Endodermal cell (in vitro differentiated cells): ENCODE data around the gene DENND4B. TPM values are rescaled to one million over a fixed set of nuclear protein-coding genes. Genes with fewer than 3 reads are reported as not detected.

ENCODE experiments used
- DNase-seq: peaks from one replicate; pipeline ENCODE4 v3.0.0-alpha.2; 2017
- H3K27ac ChIP-seq: 2 replicates; pipeline ENCODE4 v1.5.1; 2013; ENCODE audit warnings: mild to moderate bottlenecking, low read depth, low read length, moderate library complexity
- H3K27me3 ChIP-seq: 2 replicates; pipeline ENCODE4 v1.6.1; 2013; ENCODE audit warnings: mild to moderate bottlenecking, low read length, moderate library complexity; ENCODE audit not compliant: insufficient read depth, control insufficient read depth, poor library complexity, severe bottlenecking
- H3K36me3 ChIP-seq: 2 replicates; pipeline ENCODE4 v1.7.0; 2013; ENCODE audit warnings: mild to moderate bottlenecking, low read length, moderate library complexity; ENCODE audit not compliant: control insufficient read depth, insufficient read depth
- H3K4me1 ChIP-seq: one replicate; pipeline ENCODE4 v1.7.0; 2013; ENCODE audit warnings: low read length; ENCODE audit not compliant: control insufficient read depth, insufficient read depth
- H3K4me3 ChIP-seq: 2 replicates; pipeline ENCODE4 v1.5.1; 2013; ENCODE audit warnings: mild to moderate bottlenecking, low read length, moderate library complexity
- H3K9ac ChIP-seq: 2 replicates; pipeline ENCODE4 v1.6.1; 2013; ENCODE audit warnings: mild to moderate bottlenecking, low read length, moderate library complexity; ENCODE audit not compliant: poor library complexity, severe bottlenecking; ENCODE audit errors: extremely low read depth
- H3K9me3 ChIP-seq: 2 replicates; pipeline ENCODE4 v1.6.1; 2013; ENCODE audit warnings: mild to moderate bottlenecking, low read length, moderate library complexity; ENCODE audit not compliant: control insufficient read depth
- H3K27ac Mint-ChIP-seq: 2 replicates; pipeline ENCODE4 v1.8.0; 2020; ENCODE audit warnings: mixed read lengths
- H3K27me3 Mint-ChIP-seq: 2 replicates; pipeline ENCODE4 v1.8.0; 2021; ENCODE audit warnings: mild to moderate bottlenecking, mixed read lengths; ENCODE audit not compliant: insufficient read depth
- H3K36me3 Mint-ChIP-seq: 2 replicates; pipeline ENCODE4 v1.8.0; 2020; ENCODE audit warnings: low read depth, mixed read lengths
- H3K4me1 Mint-ChIP-seq: 2 replicates; pipeline ENCODE4 v1.8.0; 2020; ENCODE audit warnings: mixed read lengths
- H3K4me3 Mint-ChIP-seq: 2 replicates; pipeline ENCODE4 v1.8.0; 2020; ENCODE audit warnings: mild to moderate bottlenecking, moderate library complexity, mixed read lengths
- H3K9me3 Mint-ChIP-seq: 2 replicates; pipeline ENCODE4 v1.8.0; 2020; ENCODE audit warnings: mild to moderate bottlenecking, mixed read lengths
- WGBS, 2 experiments: methylation state at CpG; one replicate each; pipeline versions ENCODE4 v1.1.5 to v1.1.7; 2013; ENCODE audit warnings: missing lambda C conversion rate in 2 of 2, mixed read lengths in 1 of 2; ENCODE audit not compliant: insufficient coverage in 1 of 2, insufficient read length in 1 of 2; 5-methylcytosine and 5-hydroxymethylcytosine counted together
- total RNA-seq, 2 donors: library from RNA; stranded (reverse); fragmentation: NEBNext Ultra II Directional in 1 of 2; extraction: Animal tissue kit (Norgen Biotek cat#: 25700) in 1 of 2; gene quantifications; 2 replicates in 1 of 2; 3 replicates in 1 of 2; pipeline ENCODE4 v1.2.1, GENCODE V29; 2021
- TF ChIP-seq, protein P1 (sequence below): fragments of 200-600 bp; sonication (generic); conservative IDR thresholded peaks from 2 replicates; pipeline ENCODE4 v1.5.0; 2021; ENCODE audit warnings: antibody characterized with exemption, mild to moderate bottlenecking

DENND4B gene
- total RNA-seq, 2 donors from 2014 or later: 89.5 to 115 TPM

DNA sequence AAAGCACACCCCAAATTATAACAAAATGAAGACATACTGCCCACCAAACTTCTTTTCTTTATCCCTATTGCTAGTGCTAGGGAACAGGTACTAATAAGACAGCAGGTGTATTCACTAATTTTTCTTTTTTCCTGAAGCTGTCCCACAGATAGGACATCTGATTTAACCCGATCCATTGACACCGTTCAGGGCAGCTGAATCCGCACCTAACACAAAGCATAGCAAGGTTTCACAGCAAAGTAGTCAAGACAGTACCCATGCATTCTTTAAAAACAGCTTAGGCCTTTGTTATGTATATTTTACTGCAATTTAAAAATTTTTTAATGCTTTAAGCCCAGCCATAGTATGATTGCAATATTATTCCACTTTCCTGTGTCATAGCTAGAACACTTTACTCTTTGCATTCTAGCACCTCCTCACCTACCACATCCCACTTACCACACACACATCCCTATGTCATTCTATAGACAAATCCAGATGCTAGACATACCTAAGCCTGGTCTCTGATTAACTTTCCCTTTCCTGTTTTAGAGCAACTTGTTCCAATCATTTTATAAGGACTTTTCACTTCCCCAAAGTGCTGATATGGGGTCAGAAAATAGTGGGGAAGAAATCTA, 64.1 kb downstream of the DENND4B start:
- Mint-ChIP-seq H3K9me3 (no peaks in the 10 kb centered on the region), H3K4me1 (peaks cover 4% of the 10 kb centered on the region), H3K4me3 (no peak overlapping the region), H3K36me3 (peaks cover 20% of the 10 kb centered on the region), H3K27me3 (no peaks in the 10 kb centered on the region), H3K27ac (no peak overlapping the region)
- no peak overlapping the region for H3K4me3 ChIP-seq
- DNase-seq: no peak
- 91 to 100% methylated on average over 1 to 3 of the region's 3 CpGs for WGBS, 2 experiments
- H3K27ac ChIP-seq: peak overlapping the region; percentile 99
- H3K4me1 ChIP-seq: peaks cover 3% of the 10 kb centered on the region
- no peak overlapping the region for H3K9ac ChIP-seq
- H3K9me3 ChIP-seq: no peaks in the 10 kb centered on the region
- TF ChIP-seq, protein P1, sequence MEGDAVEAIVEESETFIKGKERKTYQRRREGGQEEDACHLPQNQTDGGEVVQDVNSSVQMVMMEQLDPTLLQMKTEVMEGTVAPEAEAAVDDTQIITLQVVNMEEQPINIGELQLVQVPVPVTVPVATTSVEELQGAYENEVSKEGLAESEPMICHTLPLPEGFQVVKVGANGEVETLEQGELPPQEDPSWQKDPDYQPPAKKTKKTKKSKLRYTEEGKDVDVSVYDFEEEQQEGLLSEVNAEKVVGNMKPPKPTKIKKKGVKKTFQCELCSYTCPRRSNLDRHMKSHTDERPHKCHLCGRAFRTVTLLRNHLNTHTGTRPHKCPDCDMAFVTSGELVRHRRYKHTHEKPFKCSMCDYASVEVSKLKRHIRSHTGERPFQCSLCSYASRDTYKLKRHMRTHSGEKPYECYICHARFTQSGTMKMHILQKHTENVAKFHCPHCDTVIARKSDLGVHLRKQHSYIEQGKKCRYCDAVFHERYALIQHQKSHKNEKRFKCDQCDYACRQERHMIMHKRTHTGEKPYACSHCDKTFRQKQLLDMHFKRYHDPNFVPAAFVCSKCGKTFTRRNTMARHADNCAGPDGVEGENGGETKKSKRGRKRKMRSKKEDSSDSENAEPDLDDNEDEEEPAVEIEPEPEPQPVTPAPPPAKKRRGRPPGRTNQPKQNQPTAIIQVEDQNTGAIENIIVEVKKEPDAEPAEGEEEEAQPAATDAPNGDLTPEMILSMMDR: no peak
- H3K27me3 ChIP-seq: no peaks in the 10 kb centered on the region
- peaks cover 22% of the 10 kb centered on the region for H3K36me3 ChIP-seq

DNA sequence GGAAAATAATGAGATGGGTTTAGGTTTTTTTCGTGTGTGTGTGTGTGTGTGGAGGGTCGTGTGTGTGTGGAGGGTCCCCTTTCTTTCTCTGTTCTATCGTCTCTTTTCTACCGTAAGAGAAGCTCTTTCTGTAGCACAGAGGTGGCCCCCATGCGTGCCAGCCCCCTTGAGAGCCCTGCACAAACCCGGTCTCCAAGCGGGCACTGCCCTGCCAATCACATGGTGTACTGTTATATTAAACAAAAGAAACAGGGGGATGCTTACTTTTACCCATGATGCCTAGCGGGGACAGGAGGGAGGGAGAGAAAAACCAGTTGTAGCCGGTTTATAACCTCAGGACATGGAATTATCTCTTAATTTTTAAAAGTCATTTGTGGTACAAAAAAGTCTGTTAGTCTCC, 64.8 kb downstream of the DENND4B start:
- H3K4me1 ChIP-seq: peaks cover 3% of the 10 kb centered on the region
- H3K9me3 Mint-ChIP-seq: no peaks in the 10 kb centered on the region
- H3K9me3 ChIP-seq: no peaks in the 10 kb centered on the region
- peaks cover 4% of the 10 kb centered on the region for H3K4me1 Mint-ChIP-seq
- DNase-seq: no peak
- H3K27me3 ChIP-seq: no peaks in the 10 kb centered on the region
- H3K36me3 Mint-ChIP-seq: peaks cover 14% of the 10 kb centered on the region
- H3K36me3 ChIP-seq: peaks cover 16% of the 10 kb centered on the region
- WGBS, 2 experiments: 60 to 76% methylated on average over 4 to 9 of the region's 9 CpGs
- no peak overlapping the region for H3K4me3 ChIP-seq
- H3K27me3 Mint-ChIP-seq: no peaks in the 10 kb centered on the region
- H3K4me3 Mint-ChIP-seq: no peak overlapping the region
- H3K9ac ChIP-seq: no peak overlapping the region
- H3K27ac Mint-ChIP-seq: no peak overlapping the region
- TF ChIP-seq, protein P1: no peak
- H3K27ac ChIP-seq: peak overlapping the region; percentile 99

DNA sequence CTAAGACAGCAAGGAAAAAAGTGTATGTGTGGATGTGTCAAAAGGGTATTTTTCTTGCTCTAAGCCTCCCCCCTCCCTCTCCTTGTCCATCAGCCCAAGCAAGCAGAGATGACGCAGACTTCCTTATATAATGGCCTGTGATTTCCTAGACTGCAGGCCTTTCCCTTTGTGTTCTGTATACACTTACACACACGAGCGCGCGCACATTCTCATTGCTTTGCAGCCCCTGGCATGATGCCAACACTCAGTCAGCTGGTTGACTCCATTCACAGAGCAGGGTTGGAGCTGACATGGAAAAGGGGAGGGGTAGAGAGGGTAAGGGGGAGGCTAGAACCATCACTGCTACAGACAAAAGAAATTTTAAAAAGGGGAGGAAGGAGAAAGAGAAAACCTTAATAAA, 65.6 kb downstream of the DENND4B start:
- H3K27ac Mint-ChIP-seq: no peak overlapping the region
- 80 to 89% methylated on average over 1 to 5 of the region's 5 CpGs for WGBS, 2 experiments
- Histone ChIP-seq H3K27me3 (no peaks in the 10 kb centered on the region), H3K4me3 (no peak overlapping the region), H3K4me1 (peaks cover 3% of the 10 kb centered on the region), H3K9me3 (no peaks in the 10 kb centered on the region), H3K36me3 (peaks cover 8% of the 10 kb centered on the region), H3K9ac (no peak overlapping the region), H3K27ac (peak overlapping the region; percentile 99)
- TF ChIP-seq, protein P1: no peak
- DNase-seq: no peak
- peaks cover 4% of the 10 kb centered on the region for H3K4me1 Mint-ChIP-seq
- H3K9me3 Mint-ChIP-seq: no peaks in the 10 kb centered on the region
- H3K27me3 Mint-ChIP-seq: no peaks in the 10 kb centered on the region
- H3K36me3 Mint-ChIP-seq: peaks cover 10% of the 10 kb centered on the region
- H3K4me3 Mint-ChIP-seq: no peak overlapping the region
